ENCODE data around the gene CFAP44. TPM values are rescaled to one million over a fixed set of nuclear protein-coding genes. Genes with fewer than 3 reads are reported as not detected.

Gene CFAP44
- total and polyA plus RNA-seq, 2 experiments from 2014 or later: 2.2 to 14.2 TPM

- no peak overlapping the region for H3K27ac ChIP-seq
- no peak overlapping the region for H3K4me3 ChIP-seq
- H3K4me1 ChIP-seq (ENCODE audit: insufficient read depth): no peaks in the 10 kb centered on the region
- H3K9me3 ChIP-seq (ENCODE audit: low read depth): no peaks in the 10 kb centered on the region
- H3K4me2 ChIP-seq: no peak overlapping the region
- DNase-seq (ENCODE audit: low spot score): no peak
- H3K9me2 ChIP-seq (replicated peaks; ENCODE audit: insufficient read depth): no peaks in the 10 kb centered on the region
- no peaks in the 10 kb centered on the region for H3K27me3 ChIP-seq
- H3K79me2 ChIP-seq: no peaks in the 10 kb centered on the region
- no peak overlapping the region for H2AFZ ChIP-seq
- 81% methylated on average over 6 of the region's 6 CpGs for WGBS (ENCODE audit: low lambda C conversion rate, missing lambda C conversion rate)
- no peaks in the 10 kb centered on the region for H3K36me3 ChIP-seq (replicated peaks; ENCODE audit: insufficient read depth, low read depth)
- H4K20me1 ChIP-seq (ENCODE audit: insufficient read depth, poor library complexity, severe bottlenecking): no peaks in the 10 kb centered on the region
- TF ChIP-seq EZH2 (IDR thresholded peaks at IDR 0.05; ENCODE audit: borderline replicate concordance) (no peak), EZH2phosphoT487 (IDR thresholded peaks at IDR 0.05; ENCODE audit: low read depth, severe bottlenecking, unreplicated experiment) (no peak)
- TF ChIP-seq, protein P1, sequence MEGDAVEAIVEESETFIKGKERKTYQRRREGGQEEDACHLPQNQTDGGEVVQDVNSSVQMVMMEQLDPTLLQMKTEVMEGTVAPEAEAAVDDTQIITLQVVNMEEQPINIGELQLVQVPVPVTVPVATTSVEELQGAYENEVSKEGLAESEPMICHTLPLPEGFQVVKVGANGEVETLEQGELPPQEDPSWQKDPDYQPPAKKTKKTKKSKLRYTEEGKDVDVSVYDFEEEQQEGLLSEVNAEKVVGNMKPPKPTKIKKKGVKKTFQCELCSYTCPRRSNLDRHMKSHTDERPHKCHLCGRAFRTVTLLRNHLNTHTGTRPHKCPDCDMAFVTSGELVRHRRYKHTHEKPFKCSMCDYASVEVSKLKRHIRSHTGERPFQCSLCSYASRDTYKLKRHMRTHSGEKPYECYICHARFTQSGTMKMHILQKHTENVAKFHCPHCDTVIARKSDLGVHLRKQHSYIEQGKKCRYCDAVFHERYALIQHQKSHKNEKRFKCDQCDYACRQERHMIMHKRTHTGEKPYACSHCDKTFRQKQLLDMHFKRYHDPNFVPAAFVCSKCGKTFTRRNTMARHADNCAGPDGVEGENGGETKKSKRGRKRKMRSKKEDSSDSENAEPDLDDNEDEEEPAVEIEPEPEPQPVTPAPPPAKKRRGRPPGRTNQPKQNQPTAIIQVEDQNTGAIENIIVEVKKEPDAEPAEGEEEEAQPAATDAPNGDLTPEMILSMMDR (IDR thresholded peaks at IDR 0.05; ENCODE audit: poor library complexity): no peak
These were observed 12.8 kb upstream of the CFAP44 start for GRCh38 chr3:113454057-113454456.

DNA sequence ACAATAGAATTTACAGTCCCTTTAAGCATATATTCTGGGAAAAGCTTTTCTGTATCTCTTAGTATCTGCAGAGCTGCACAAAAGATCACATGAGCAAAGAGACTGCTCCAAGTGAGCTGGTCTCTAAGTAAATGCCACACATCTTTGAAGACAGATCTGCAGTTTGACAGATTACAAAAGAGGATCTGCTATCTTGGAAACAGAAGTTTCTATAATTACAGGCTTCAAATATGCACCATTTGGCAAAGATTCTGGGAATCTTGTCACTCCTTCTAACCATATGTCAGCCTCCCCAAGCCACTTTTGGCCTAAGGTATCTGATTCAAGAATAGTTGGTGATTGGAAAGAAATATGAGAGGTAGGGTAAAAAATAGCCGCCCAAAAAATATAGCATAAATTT is 9.6 kb upstream of the CFAP44 start:
- Histone ChIP-seq H3K4me3 (no peak overlapping the region), H3K4me1 (ENCODE audit: insufficient read depth) (no peaks in the 10 kb centered on the region), H3K27me3 (no peaks in the 10 kb centered on the region), H2AFZ (no peak overlapping the region), H3K4me2 (no peak overlapping the region), H3K27ac (no peak overlapping the region), H3K36me3 (replicated peaks; ENCODE audit: insufficient read depth, low read depth) (no peaks in the 10 kb centered on the region), H3K79me2 (no peaks in the 10 kb centered on the region), H4K20me1 (ENCODE audit: insufficient read depth, poor library complexity, severe bottlenecking) (no peaks in the 10 kb centered on the region), H3K9me2 (replicated peaks; ENCODE audit: insufficient read depth) (no peaks in the 10 kb centered on the region), H3K9me3 (ENCODE audit: low read depth) (no peaks in the 10 kb centered on the region)
- 100% methylated on average over 1 of the region's 1 CpG for WGBS (ENCODE audit: low lambda C conversion rate, missing lambda C conversion rate)
- TF ChIP-seq EZH2phosphoT487 (IDR thresholded peaks at IDR 0.05; ENCODE audit: low read depth, severe bottlenecking, unreplicated experiment) (no peak), EZH2 (IDR thresholded peaks at IDR 0.05; ENCODE audit: borderline replicate concordance) (no peak)
- TF ChIP-seq, protein P1 (IDR thresholded peaks at IDR 0.05; ENCODE audit: poor library complexity): no peak
- no peak for DNase-seq (ENCODE audit: low spot score)

DNA sequence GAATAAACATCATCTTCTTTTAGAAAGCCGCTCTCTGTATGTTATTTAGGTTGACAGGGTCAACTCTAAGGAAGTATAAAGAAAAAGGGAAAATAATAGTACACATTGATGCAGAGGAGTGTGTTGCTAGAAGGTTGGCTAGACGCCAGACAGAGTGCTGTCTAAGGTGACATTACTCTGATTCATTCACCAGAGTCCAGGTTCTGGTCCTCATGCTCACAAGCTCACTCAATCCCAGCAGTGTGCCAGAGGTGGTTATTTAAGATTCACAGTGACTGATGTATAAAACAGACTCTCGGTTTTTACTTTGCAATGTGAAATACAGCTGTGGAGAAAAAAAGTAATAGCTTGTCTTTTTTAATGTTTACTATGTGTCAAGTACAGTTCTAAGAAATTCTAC is 1.7 kb downstream of the CFAP44 start:
- H3K27ac ChIP-seq: no peak overlapping the region
- 98% methylated on average over 3 of the region's 3 CpGs for WGBS (ENCODE audit: low lambda C conversion rate, missing lambda C conversion rate)
- no peaks in the 10 kb centered on the region for H3K36me3 ChIP-seq (replicated peaks; ENCODE audit: insufficient read depth, low read depth)
- no peaks in the 10 kb centered on the region for H3K27me3 ChIP-seq
- H2AFZ ChIP-seq: no peak overlapping the region
- TF ChIP-seq, protein P1 (IDR thresholded peaks at IDR 0.05; ENCODE audit: poor library complexity): no peak
- no peak for TF ChIP-seq EZH2phosphoT487 (IDR thresholded peaks at IDR 0.05; ENCODE audit: low read depth, severe bottlenecking, unreplicated experiment)
- no peak for TF ChIP-seq EZH2 (IDR thresholded peaks at IDR 0.05; ENCODE audit: borderline replicate concordance)
- H3K4me2 ChIP-seq: no peak overlapping the region
- no peaks in the 10 kb centered on the region for H3K9me2 ChIP-seq (replicated peaks; ENCODE audit: insufficient read depth)
- no peaks in the 10 kb centered on the region for H4K20me1 ChIP-seq (ENCODE audit: insufficient read depth, poor library complexity, severe bottlenecking)
- H3K9me3 ChIP-seq (ENCODE audit: low read depth): no peaks in the 10 kb centered on the region
- H3K4me1 ChIP-seq (ENCODE audit: insufficient read depth): no peaks in the 10 kb centered on the region
- no peaks in the 10 kb centered on the region for H3K79me2 ChIP-seq
- DNase-seq (ENCODE audit: low spot score): peak; percentile 6
- no peak overlapping the region for H3K4me3 ChIP-seq

DNA sequence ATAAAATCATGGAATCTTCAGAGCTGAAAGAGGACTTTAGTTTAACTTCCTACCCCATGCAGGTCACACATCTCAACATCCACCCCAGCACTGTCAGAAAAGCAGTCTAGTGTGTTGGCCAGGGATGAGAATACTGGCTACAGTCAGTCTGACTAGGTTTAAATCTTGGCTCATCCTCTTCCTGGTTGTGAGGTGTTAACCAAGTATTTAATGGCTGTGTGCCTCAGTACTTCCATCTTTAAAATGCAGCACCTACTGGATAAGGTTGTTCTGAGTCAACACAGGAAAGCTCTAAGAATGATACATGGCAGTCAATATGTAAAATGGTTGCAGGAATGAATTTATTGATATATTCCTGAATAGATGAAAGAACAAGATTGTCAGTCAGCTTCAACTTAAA is 3.1 kb downstream of the CFAP44 start:
- Histone ChIP-seq H3K79me2 (no peaks in the 10 kb centered on the region), H3K36me3 (replicated peaks; ENCODE audit: insufficient read depth, low read depth) (no peaks in the 10 kb centered on the region), H3K27ac (no peak overlapping the region), H3K4me1 (ENCODE audit: insufficient read depth) (no peaks in the 10 kb centered on the region), H4K20me1 (ENCODE audit: insufficient read depth, poor library complexity, severe bottlenecking) (no peaks in the 10 kb centered on the region), H3K9me3 (ENCODE audit: low read depth) (no peaks in the 10 kb centered on the region), H3K4me3 (no peak overlapping the region), H3K27me3 (no peaks in the 10 kb centered on the region), H2AFZ (no peak overlapping the region), H3K4me2 (no peak overlapping the region), H3K9me2 (replicated peaks; ENCODE audit: insufficient read depth) (no peaks in the 10 kb centered on the region)
- TF ChIP-seq, protein P1 (IDR thresholded peaks at IDR 0.05; ENCODE audit: poor library complexity): no peak
- no peak for TF ChIP-seq EZH2phosphoT487 (IDR thresholded peaks at IDR 0.05; ENCODE audit: low read depth, severe bottlenecking, unreplicated experiment)
- no peak for DNase-seq (ENCODE audit: low spot score)
